SHP77 (cell line): Measurements from ENCODE around the gene TYR.
"Not testable (repeated sequence)": the region's sequence is repeated elsewhere in the genome, so short reads cannot be mapped to it uniquely, and the experiment has no call there.

Experiments used
- DNase-seq, 2 experiments: peaks; one replicate each; lab custom pipeline; 2025; lab: John Stamatoyannopoulos, UW

The TYR gene

DNA sequence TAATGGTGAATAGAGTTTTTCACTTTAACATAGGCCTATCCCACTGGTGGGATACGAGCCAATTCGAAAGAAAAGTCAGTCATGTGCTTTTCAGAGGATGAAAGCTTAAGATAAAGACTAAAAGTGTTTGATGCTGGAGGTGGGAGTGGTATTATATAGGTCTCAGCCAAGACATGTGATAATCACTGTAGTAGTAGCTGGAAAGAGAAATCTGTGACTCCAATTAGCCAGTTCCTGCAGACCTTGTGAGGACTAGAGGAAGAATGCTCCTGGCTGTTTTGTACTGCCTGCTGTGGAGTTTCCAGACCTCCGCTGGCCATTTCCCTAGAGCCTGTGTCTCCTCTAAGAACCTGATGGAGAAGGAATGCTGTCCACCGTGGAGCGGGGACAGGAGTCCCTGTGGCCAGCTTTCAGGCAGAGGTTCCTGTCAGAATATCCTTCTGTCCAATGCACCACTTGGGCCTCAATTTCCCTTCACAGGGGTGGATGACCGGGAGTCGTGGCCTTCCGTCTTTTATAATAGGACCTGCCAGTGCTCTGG is at the start of gene TYR:
TSS of gene TYR (plus strand) at position 185 of the 541 bp plus-strand sequence. CDS start at position 264, 79 bp downstream.
- no peak for DNase-seq

GRCh38 chr11:89136606-89137005 is 41.1 kb upstream of the TYR start:
- DNase-seq, result no peak

- no peak for DNase-seq
These were observed 30.4 kb upstream of the TYR start for GRCh38 chr11:89147229-89147628.

GRCh38 chr11:89159974-89160373 is 17.7 kb upstream of the TYR start:
- DNase-seq, result no peak

DNA sequence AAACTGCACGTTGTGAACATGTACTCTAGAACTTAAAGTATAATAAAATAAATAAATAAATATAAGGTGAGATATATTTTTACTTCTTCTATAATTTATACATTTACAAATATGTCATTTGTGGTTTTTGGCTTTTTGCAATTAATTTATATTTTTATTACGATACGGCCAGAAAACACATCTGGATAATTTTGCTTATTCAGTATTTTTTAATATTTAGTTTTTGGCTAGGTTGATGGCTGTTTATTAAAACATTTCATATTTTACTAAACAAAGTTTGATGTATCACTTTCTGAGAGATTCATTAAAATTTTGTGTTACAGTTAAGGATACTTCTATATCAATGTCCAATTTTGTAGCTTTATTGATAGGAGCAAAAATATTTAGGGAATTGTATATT is 15.7 kb upstream of the TYR start:
- no peak for DNase-seq

DNA sequence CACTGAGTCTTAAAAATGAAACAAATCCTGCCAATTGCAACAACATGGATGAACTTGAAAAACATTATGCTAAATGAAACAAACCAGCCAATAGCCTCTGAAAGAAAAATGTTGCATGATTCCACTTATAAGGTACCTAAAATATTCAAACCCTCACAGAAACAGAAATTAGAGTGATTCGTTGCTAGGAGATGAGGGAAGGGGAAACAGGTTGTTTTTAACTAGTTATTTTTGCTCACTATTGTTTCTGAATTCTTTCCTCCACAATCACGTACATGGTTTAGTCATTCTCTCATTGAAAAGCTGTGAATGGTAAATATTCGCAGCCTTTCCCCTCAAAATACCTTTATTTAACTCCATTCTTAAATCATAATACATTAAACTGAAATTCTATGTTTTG is 14.0 kb upstream of the TYR start:
- DNase-seq, result no peak

- no peak for DNase-seq
These were observed 9.3 kb upstream of the TYR start for GRCh38 chr11:89168396-89168795.

- DNase-seq, result no peak
These were observed 1.9 kb upstream of the TYR start for GRCh38 chr11:89175796-89176195.

DNA sequence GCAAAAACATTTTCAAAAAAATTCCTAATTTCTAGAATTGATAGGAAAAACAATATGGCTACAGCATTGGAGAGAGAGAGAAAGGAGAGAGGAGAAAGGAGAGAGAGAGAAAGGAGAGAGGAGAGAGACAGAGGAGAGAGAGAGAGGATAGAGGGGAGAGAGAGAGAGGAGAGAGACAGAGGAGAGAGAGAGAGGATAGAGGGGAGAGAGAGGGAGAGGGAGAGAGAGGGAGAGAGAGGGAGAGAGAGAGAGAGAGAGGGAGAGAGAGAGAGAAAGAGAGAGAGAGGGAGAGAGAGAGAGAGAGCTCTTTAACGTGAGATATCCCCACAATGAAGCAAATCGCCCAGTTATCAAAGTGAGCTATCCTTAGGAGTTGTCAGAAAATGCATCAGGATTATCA is 737 bp upstream of the TYR start:
- DNase-seq, result no peak

GRCh38 chr11:89181111-89181510 is 3.4 kb downstream of the TYR start:
- no peak for DNase-seq

GRCh38 chr11:89182773-89183518 is 5.3 kb downstream of the TYR start:
- no peak for DNase-seq

GRCh38 chr11:89184021-89184420 is 6.3 kb downstream of the TYR start:
- DNase-seq, result no peak

GRCh38 chr11:89189776-89190175 is 12.1 kb downstream of the TYR start:
- no peak for DNase-seq

- DNase-seq, result no peak
These were observed 23.5 kb downstream of the TYR start for GRCh38 chr11:89201138-89201537.

DNA sequence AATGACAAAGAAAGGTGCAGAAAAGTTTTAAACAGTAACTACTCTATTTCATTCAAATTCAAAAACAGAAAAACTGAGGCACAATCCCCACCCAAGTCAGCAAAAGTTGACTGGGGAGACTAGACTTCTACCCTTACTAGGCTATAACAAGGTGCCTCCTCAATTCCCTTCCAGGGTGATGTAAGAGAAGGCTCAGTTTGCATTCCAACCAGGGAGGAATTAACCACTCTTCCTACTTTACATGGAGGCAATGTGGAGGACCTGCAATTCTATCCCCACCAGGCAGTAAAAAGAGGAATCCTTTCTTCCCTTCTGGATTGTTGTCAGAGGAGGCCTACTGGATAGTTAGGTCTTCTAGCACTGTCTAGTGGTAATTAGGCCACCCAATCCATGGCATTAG is 26.1 kb downstream of the TYR start:
- no peak for DNase-seq

- no peak for DNase-seq
These were observed 27.7 kb downstream of the TYR start for GRCh38 chr11:89205378-89205777.

GRCh38 chr11:89220684-89221339 is 43.1 kb downstream of the TYR start:
- no peak for DNase-seq

DNA sequence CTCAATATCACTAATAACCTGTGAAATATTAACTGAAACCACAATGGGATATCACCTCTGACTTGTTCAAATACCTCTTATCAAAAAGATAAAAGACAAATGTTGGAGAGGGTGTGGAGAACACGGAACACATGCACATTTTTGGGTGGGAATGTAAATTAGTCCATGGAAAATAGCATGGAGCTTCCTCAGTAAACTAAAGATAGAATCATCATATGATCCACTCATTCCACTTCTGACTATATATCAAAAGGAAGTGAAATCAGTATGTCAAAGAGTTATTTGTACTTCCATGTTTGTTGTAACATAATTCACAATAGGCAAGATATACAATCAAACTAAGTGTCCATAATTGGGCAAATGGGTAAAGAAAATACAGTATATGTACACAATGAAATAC is 57.4 kb downstream of the TYR start:
- no peak for DNase-seq

DNA sequence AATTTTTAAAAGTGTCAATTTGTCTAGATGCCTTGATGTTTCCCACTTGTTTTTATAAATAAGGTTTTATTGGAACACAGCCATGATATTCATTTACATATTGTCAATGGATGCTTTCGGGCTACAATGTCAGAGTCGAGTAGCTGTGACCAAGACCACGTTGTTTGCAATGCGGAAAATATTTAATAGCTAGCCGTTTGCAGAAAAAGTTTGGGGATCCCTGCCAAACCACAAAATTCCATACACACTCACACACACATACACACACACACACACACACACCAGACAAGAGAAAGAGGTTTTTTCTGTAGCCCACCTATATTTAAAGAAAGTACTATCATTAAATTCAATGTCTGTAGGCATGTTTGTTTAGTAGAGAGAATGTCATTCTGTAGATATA is 58.3 kb downstream of the TYR start:
- no peak for DNase-seq

DNA sequence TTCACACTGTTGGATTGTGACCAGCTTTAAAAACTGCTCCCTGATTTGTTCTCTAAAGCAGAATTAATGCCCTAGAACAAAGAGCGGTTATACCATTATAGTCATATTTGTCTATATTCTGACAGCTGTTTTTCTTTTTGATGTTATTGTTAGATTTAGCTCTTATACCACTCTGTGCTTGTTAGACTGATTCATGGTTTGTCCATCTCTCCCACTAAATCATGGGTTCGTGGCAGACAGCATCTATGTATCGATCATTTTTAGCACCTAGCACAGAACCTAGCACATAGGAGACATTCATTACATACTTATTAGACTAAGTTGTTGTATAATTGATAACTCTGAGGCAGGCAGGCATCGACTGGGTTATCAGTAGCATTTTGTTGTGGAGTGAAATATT is 69.3 kb downstream of the TYR start:
- DNase-seq, result not testable (repeated sequence)

GRCh38 chr11:89249196-89249595 is 71.5 kb downstream of the TYR start:
- no peak for DNase-seq

DNA sequence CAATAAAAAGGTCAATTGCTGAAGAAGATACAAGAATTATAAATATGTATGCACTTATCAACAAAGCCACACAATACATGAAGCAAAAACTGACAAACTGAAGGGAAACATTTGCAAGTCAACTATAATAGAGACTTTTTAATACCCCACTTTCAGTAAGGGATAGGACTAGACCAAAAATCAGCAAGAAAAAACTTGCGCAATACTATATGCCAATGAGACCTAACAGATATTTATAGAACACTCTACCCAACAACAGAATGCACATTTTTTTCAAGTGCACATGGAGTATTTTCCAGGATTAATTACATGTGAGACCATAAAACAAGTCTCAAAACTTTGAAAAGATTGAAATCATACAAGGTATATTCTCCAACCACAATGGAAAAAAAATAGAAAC is 83.8 kb downstream of the TYR start:
- DNase-seq, result not testable (repeated sequence)

DNA sequence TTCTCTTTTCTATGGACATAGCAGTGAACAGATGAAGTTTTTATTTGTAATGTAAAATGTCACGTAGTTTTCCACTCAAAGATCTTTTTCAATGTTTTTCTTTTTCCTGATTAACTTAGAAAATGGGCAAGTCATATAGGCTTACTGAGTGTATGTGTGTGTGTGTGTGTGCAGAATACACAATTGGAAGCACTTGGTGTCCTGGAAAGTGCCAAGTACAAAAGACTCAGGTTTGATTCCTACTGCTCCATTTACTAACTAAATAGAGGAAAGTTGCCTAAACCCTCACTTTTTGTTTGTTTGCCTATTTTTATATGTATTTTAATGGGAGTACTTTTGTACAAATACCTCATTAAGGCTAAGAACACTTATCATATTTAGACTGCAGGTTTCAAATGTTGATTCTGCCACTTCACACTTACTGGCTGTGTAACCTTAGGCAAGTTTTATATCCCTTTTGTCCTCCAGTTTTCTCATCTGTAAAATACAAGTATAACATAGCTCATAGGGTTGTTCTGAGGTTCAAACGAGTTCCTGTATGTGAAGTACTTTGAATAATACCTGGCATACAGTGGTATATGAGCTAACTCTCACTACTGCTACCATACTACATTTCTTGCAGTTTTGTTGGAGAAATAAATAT is 90.1 kb downstream of the TYR start:
- no peak for DNase-seq
